Sigmoid colon (tissue), 7 donors: Measurements from ENCODE around the gene SCAP. TPM values are rescaled to one million over a fixed set of nuclear protein-coding genes. Genes with fewer than 3 reads are reported as not detected.

Experiments used
- DNase-seq: peaks from one replicate; pipeline ENCODE4 v3.0.0-alpha.2; 2019
- H3K27ac ChIP-seq, 4 donors: fragments of 200-600 bp; sonication (generic); one replicate each; pipeline ENCODE4 v1.5.1; 2016 to 2019; ENCODE audit warnings: mild to moderate bottlenecking in 1 of 4
- H3K27me3 ChIP-seq, 3 donors: fragments of 200-600 bp; sonication (generic); one replicate each; pipeline ENCODE4 v1.5.1; 2019; ENCODE audit warnings: mild to moderate bottlenecking in 1 of 3
- H3K36me3 ChIP-seq, 4 donors: fragments of 200-600 bp; sonication (generic); one replicate each; pipeline ENCODE4 v1.5.1; 2016 to 2019
- H3K4me1 ChIP-seq, 4 donors: fragments of 200-600 bp; sonication (generic); one replicate each; pipeline ENCODE4 v1.5.1; 2017 to 2019
- H3K4me3 ChIP-seq, 4 donors: fragments of 200-600 bp; sonication (generic); one replicate each; pipeline ENCODE4 v1.5.1; 2017 to 2019; ENCODE audit warnings: mild to moderate bottlenecking in 2 of 4, moderate library complexity in 1 of 4
- H3K9me3 ChIP-seq, 4 donors: fragments of 200-600 bp in 3 of 4; sonication (generic) in 3 of 4; one replicate each; pipeline versions ENCODE4 v1.5.1 to v1.6.1; 2013 to 2019
- CTCF ChIP-seq, 4 experiments: fragments of 450-650 bp in 3 of 4; fragments of 200-600 bp in 1 of 4; IDR thresholded peaks; one replicate each; pipeline ENCODE4 v1.5.1; 2016 to 2019; ENCODE audit warnings: antibody characterized with exemption in 4 of 4, mild to moderate bottlenecking in 3 of 4, moderate library complexity in 2 of 4
- EP300 ChIP-seq, 4 donors: sonication (generic); formaldehyde crosslinking; IDR thresholded peaks; one replicate each; pipeline ENCODE4 v1.6.1; 2017; ENCODE audit warnings: antibody characterized with exemption in 4 of 4
- POLR2A ChIP-seq, 2 donors: fragments of 450-650 bp; IDR thresholded peaks; one replicate each; pipeline ENCODE4 v1.6.1; 2016; ENCODE audit warnings: antibody characterized with exemption in 2 of 2, mild to moderate bottlenecking in 2 of 2, moderate library complexity in 2 of 2
- POLR2AphosphoS5 ChIP-seq, 4 donors: sonication (generic); formaldehyde crosslinking; IDR thresholded peaks; one replicate each; pipeline ENCODE4 v1.6.1; 2017; ENCODE audit warnings: antibody characterized with exemption in 4 of 4
- WGBS, 2 donors: extraction: QIAGEN DNeasy Blood & Tissue Kit; methylation state at CpG; one replicate each; pipeline ENCODE4 v1.1.7; 2013; 5-methylcytosine and 5-hydroxymethylcytosine counted together
- intact Hi-C: fragments of 100-400 bp; cut with DNase I; formaldehyde crosslinking; loops from one replicate; pipeline ENCODE4 v1.15.1; 2023
- polyA plus RNA-seq, 3 donors: library from polyadenylated mRNA; stranded (reverse); fragments of 200-250 nt; gene quantifications; one replicate each; pipeline ENCODE4 v1.2.3, GENCODE V29; 2013
- total RNA-seq, 4 donors: library from RNA; depleted of rRNA; stranded (reverse); fragments of >200 nt; gene quantifications; one replicate each; pipeline ENCODE4 v1.1.0, GENCODE V29; 2016
- donor health status: healthy with polysubstance abuse.
- donor health status: Bipolar disorder and iron deficiency.
- donor health status: healthy.

The SCAP gene
- total and polyA plus RNA-seq, 7 donors = 10.8 to 81.0 (median 52.3) TPM

DNA sequence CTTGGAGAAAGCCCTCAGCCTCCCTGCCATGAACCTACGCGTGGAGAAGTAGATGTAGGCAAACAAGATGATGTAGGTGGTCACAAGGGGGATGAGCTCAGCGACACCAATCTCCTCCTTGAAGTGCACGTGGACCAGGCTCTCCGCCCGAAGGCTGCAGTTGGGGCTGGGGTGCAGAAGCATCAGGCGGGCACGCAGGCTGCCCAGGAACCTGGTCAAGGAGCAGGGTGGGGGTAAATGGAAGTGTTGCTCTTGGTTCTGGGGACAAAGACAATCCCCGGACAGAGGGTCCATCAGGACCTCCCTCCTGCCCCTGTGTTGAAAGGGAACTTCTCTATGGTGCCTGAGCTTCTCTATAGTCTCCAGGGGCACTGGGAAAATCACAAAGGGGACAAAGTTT is 49.8 kb downstream of the SCAP start:
- Histone ChIP-seq H3K4me3 (no peak overlapping the region), H3K4me1 (peaks cover 0 to 14% (median 12%) of the 10 kb centered on the region in 4 donors), H3K27ac (no peak overlapping the region), H3K9me3 (no peaks in the 10 kb centered on the region), H3K27me3 (no peaks in the 10 kb centered on the region), H3K36me3 (peaks cover 0 to 58% (median 13%) of the 10 kb centered on the region in 4 donors)
- WGBS, 2 donors = 94 to 97% methylated on average over 9 of the region's 9 CpGs
- TF ChIP-seq EP300 (IDR thresholded peaks at IDR 0.05) = no peak
- no peak for TF ChIP-seq POLR2A (IDR thresholded peaks at IDR 0.05)
- TF ChIP-seq POLR2AphosphoS5 (IDR thresholded peaks at IDR 0.05) = no peak
- TF ChIP-seq CTCF (IDR thresholded peaks at IDR 0.05) = no peak
- intact Hi-C loops = no loop called here
- no peak for DNase-seq

- intact Hi-C loops = no loop called here
- no peaks in the 10 kb centered on the region for H3K27me3 ChIP-seq
- no peak overlapping the region for H3K4me3 ChIP-seq
- no peak for DNase-seq
- H3K4me1 ChIP-seq = peaks cover 0 to 18% (median 12%) of the 10 kb centered on the region in 4 donors
- H3K9me3 ChIP-seq = no peaks in the 10 kb centered on the region
- no peak for TF ChIP-seq POLR2AphosphoS5 (IDR thresholded peaks at IDR 0.05)
- no peak for TF ChIP-seq CTCF (IDR thresholded peaks at IDR 0.05)
- TF ChIP-seq EP300 (IDR thresholded peaks at IDR 0.05) = no peak
- TF ChIP-seq POLR2A (IDR thresholded peaks at IDR 0.05) = no peak
- peaks cover 0 to 62% (median 14%) of the 10 kb centered on the region in 4 donors for H3K36me3 ChIP-seq
- no peak overlapping the region for H3K27ac ChIP-seq
- 89 to 90% methylated on average over 11 of the region's 11 CpGs for WGBS, 2 donors
These were observed 50.4 kb downstream of the SCAP start for GRCh38 chr3:47425383-47425778.

DNA sequence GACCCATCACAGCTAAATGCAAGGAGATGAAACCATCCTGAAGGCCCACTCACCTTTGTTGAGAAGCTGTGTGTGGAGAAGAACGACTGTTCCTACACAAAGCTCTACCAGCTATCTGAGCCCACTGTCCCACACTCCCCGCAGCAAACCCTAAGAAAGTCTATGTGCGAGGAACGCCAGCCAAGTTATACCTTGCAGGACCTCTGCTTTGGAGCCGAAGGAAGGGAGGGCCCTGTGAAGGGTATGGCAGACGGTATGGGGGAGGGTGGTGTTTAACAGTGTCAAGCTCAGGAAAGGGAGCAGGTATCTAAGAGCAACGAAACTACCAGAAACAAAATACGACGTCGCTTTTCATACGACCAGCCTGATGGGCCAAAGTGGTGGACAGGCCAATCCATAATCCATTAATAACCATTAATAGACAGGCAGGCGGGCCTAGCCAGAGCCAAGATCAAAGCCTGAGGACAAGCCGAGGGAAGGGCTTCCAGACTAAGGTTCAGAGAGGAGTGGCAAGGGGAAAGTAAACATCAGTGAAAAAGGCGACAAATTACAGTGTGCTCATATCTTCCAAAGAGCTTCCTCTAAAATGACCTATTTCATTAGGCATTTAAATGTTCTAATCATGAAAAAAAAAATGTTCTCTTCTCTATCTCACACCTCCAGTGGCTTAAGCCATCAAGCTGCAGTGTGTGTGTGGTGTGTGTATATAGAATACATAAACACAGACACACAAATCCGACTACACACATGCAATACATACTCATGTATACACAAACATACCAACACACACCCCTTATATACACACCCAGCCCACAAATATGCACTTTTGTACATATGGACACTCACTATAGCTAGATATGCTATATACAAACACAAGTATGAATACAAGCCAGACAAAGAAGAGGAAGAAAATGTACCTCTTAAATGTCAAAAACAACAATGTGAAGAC is 51.0 kb downstream of the SCAP start:
- H3K27me3 ChIP-seq = no peaks in the 10 kb centered on the region
- H3K4me3 ChIP-seq = no peak overlapping the region
- H3K36me3 ChIP-seq = peaks cover 0 to 65% (median 17%) of the 10 kb centered on the region in 4 donors
- WGBS, 2 donors = 38 to 79% methylated on average over 15 of the region's 15 CpGs
- H3K4me1 ChIP-seq = peaks cover 0 to 18% (median 12%) of the 10 kb centered on the region in 4 donors
- intact Hi-C loops = no loop called here
- H3K9me3 ChIP-seq = no peaks in the 10 kb centered on the region
- DNase-seq = no peak
- H3K27ac ChIP-seq = no peak overlapping the region
- TF ChIP-seq POLR2AphosphoS5 (IDR thresholded peaks at IDR 0.05) (no peak), CTCF (IDR thresholded peaks at IDR 0.05) (no peak), EP300 (IDR thresholded peaks at IDR 0.05) (no peak), POLR2A (IDR thresholded peaks at IDR 0.05) (no peak)

DNA sequence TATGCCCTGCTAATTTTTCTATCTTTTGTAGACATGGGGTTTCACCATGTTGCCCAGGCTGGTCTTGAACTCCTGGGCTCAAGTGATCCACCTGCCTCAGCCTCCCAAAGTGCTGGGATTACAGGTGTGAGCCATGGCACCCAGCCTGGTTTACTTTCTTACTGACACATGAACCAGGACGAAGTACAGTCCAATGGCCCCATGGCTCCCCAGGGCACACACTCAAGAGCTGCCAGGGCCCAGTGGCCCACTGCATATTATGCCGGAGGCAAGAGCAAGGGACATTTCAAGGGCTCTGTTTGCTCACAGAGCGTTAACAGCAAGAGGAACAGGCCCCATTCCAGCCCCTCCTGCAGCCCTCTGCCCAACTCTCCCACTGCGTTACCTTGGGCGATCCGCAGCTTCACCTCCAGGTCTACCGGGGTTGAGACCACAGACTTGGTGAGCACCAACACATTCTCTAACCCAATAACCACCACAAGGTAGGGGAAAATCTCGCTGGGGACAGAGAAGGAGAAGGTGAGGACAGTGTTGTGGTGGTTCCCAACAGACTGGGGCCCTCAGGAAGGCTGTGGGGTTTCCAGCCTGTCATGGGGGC is 52.1 kb downstream of the SCAP start:
- DNase-seq = no peak
- H3K27me3 ChIP-seq = no peaks in the 10 kb centered on the region
- intact Hi-C loops = no loop called here
- H3K27ac ChIP-seq = no peak overlapping the region
- no peak overlapping the region for H3K4me3 ChIP-seq
- WGBS, 2 donors = 97 to 98% methylated on average over 8 of the region's 8 CpGs
- peaks cover 0 to 18% (median 12%) of the 10 kb centered on the region in 4 donors for H3K4me1 ChIP-seq
- H3K36me3 ChIP-seq = peaks cover 9 to 74% (median 21%) of the 10 kb centered on the region in 4 donors
- H3K9me3 ChIP-seq = no peaks in the 10 kb centered on the region
- TF ChIP-seq EP300 (IDR thresholded peaks at IDR 0.05) (no peak), CTCF (IDR thresholded peaks at IDR 0.05) (no peak), POLR2AphosphoS5 (IDR thresholded peaks at IDR 0.05) (no peak), POLR2A (IDR thresholded peaks at IDR 0.05) (no peak)
